ENCODE measurements around the gene RNF212. TPM values are rescaled to one million over a fixed set of nuclear protein-coding genes. Genes with fewer than 3 reads are reported as not detected.
A peak's percentile ranks its signal among the peaks of the same experiment; 100 is the strongest.

Gene RNF212
- total and polyA plus RNA-seq, 9 donors = 2.3 to 6.0 (median 4.2) TPM

GRCh38 chr4:1044469-1045192 is 68.7 kb downstream of the RNF212 start:
- DNase-seq = peak; percentile 31
- Histone ChIP-seq H3K36me3 (ENCODE audit: control insufficient read depth, insufficient read depth, low read length) (no peaks in the 10 kb centered on the region), H3K4me1 (ENCODE audit: control insufficient read depth, insufficient read depth, low read length) (peaks cover 66% of the 10 kb centered on the region), H3K27me3 (ENCODE audit: control insufficient read depth, insufficient read depth, low read length) (peaks cover 54% of the 10 kb centered on the region), H3K9me3 (replicated peaks; ENCODE audit: control insufficient read depth, low read depth, low read length) (no peaks in the 10 kb centered on the region), H3K4me3 (ENCODE audit: low read length) (no peak overlapping the region), H3K27ac (ENCODE audit: low read length) (no peak overlapping the region)
- WGBS (ENCODE audit: insufficient coverage) = 79% methylated on average over 12 of the region's 12 CpGs

DNA sequence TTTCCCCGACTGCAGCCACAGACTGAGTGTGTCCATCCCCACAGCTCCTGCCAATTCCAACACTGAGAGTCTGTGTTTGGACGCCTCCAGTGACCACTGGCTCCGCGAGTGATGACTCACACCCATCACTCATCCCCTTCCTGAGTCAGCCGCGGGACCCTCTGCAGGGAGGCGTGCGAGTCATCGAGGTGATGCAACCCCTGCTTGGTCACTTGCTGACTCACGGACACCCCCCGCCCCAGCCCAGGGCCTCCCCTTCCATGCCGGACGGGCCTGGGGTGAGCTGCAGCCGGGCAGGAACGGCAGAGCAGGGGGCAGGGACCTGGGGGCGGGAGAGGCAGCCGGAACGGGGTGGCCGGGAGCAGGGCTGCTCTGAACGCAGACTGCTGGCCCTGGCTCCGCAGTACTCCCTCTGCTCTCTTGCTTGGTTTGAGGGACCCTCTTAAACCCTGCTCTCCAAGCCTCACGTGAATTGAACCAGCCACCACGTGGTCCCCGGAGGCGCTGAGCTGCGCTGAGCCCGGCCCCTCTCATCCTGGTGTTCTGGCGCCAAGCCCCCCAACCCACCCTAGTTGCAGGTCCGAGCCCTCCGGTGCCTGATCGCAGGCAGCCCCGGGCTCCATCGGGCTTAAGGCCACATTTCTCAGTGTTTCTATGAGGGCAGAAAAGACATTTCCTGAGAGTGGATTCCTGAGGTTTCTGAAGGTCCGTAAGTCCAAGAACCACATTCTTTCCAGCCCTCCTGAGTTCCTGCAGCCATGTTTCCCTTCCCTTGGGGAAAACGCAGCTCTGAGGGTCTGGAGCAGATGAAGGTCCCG is 69.5 kb downstream of the RNF212 start:
- Histone ChIP-seq H3K27ac (ENCODE audit: low read length) (no peak overlapping the region), H3K4me3 (ENCODE audit: low read length) (no peak overlapping the region), H3K4me1 (ENCODE audit: control insufficient read depth, insufficient read depth, low read length) (peaks cover 74% of the 10 kb centered on the region), H3K27me3 (ENCODE audit: control insufficient read depth, insufficient read depth, low read length) (peaks cover 47% of the 10 kb centered on the region), H3K36me3 (ENCODE audit: control insufficient read depth, insufficient read depth, low read length) (no peaks in the 10 kb centered on the region), H3K9me3 (replicated peaks; ENCODE audit: control insufficient read depth, low read depth, low read length) (no peaks in the 10 kb centered on the region)
- peak; percentile 93 for DNase-seq
- 24% methylated on average over 26 of the region's 36 CpGs for WGBS (ENCODE audit: insufficient coverage)

DNA sequence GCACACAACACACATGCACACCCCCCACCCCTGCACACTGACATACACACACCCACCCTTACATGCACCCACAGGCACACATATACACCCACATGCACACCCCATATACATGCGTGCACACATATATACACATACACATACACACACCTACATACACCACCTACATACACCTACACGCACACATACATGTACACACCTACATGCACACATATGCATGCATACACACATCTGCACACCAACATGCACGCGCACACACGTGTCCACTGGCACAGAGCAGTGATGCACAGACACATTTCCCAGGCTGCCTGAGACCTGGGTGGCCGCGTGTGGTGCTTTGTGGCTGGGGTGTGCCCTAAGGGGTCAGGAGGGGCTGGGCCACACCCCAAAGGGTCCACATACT is 70.2 kb downstream of the RNF212 start:
- Histone ChIP-seq H3K9me3 (replicated peaks; ENCODE audit: control insufficient read depth, low read depth, low read length) (no peaks in the 10 kb centered on the region), H3K36me3 (ENCODE audit: control insufficient read depth, insufficient read depth, low read length) (no peaks in the 10 kb centered on the region), H3K4me1 (ENCODE audit: control insufficient read depth, insufficient read depth, low read length) (peaks cover 80% of the 10 kb centered on the region), H3K27me3 (ENCODE audit: control insufficient read depth, insufficient read depth, low read length) (peaks cover 40% of the 10 kb centered on the region), H3K27ac (ENCODE audit: low read length) (no peak overlapping the region), H3K4me3 (ENCODE audit: low read length) (no peak overlapping the region)
- WGBS (ENCODE audit: insufficient coverage) = 54% methylated on average over 7 of the region's 7 CpGs
- no peak for DNase-seq

- Histone ChIP-seq H3K4me3 (ENCODE audit: low read length) (no peak overlapping the region), H3K27ac (ENCODE audit: low read length) (no peak overlapping the region), H3K4me1 (ENCODE audit: control insufficient read depth, insufficient read depth, low read length) (peaks cover 80% of the 10 kb centered on the region), H3K9me3 (replicated peaks; ENCODE audit: control insufficient read depth, low read depth, low read length) (no peaks in the 10 kb centered on the region), H3K36me3 (ENCODE audit: control insufficient read depth, insufficient read depth, low read length) (no peaks in the 10 kb centered on the region), H3K27me3 (ENCODE audit: control insufficient read depth, insufficient read depth, low read length) (peaks cover 34% of the 10 kb centered on the region)
- no peak for DNase-seq
- WGBS (ENCODE audit: insufficient coverage) = 85% methylated on average over 2 of the region's 17 CpGs
Measured at GRCh38 chr4:1042352-1043055, 70.9 kb downstream of the RNF212 start.

DNA sequence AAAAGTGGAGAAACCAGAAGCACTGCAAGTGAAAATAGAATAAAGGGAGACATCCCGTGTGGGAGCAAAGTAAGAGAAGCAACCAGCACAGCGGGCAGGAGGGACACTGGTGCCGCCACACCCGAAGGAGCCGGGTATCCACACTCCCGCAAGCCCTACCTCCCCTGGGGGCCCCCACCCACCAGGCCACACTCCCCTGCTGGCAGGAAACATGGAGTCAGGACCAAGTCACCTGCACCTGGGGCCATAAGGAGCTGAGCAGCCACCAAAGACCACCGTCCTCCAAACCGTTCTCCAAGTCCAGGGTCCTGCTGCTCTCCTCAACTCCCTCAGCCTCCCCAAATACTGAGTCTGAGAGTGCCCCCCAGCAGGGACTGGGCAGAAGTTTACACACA is 71.4 kb downstream of the RNF212 start:
- peaks cover 80% of the 10 kb centered on the region for H3K4me1 ChIP-seq (ENCODE audit: control insufficient read depth, insufficient read depth, low read length)
- no peak for DNase-seq
- WGBS (ENCODE audit: insufficient coverage) = 34% methylated on average over 3 of the region's 8 CpGs
- H3K27me3 ChIP-seq (ENCODE audit: control insufficient read depth, insufficient read depth, low read length) = peaks cover 28% of the 10 kb centered on the region
- H3K36me3 ChIP-seq (ENCODE audit: control insufficient read depth, insufficient read depth, low read length) = no peaks in the 10 kb centered on the region
- no peaks in the 10 kb centered on the region for H3K9me3 ChIP-seq (replicated peaks; ENCODE audit: control insufficient read depth, low read depth, low read length)
- no peak overlapping the region for H3K4me3 ChIP-seq (ENCODE audit: low read length)
- H3K27ac ChIP-seq (ENCODE audit: low read length) = no peak overlapping the region

DNA sequence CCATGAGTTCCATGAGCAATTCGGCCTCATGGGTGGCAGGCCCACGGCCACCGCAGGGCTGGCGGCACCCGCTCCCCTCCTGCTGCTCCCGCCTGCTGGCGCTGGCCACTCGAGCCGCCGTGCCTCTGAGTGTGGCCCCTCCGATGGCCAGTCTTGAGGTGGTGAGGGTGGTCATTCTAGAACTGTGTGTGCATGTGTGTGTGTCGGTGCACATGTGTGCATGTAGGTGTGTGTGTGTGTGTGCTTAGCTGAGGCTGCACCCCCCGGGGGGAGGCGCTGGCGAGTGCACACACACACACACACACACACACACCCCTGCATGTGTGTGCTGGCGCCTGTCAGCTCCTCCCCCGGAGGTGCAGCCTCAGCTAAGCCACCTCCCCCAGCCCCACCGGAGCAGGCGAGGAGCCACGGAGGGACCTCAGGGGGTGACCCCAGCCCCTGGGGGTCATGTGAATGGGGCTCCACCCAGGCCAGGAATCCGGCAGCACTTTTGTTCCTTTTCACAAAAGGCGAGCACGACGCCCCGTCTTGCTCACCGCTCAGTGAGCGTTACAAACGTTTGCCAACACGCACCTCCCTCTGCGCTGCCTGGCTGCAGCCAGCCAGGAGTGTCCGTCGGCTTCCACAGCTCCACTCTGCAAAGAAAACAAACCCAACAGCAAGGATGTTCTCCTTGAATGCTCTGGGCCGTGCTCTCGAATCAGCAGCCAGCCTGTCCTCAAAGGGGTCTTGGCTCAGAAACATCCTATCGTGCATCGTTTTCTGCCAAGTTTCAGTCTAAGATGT is 72.0 kb downstream of the RNF212 start:
- peak; percentile 91 for DNase-seq
- 32% methylated on average over 31 of the region's 36 CpGs for WGBS (ENCODE audit: insufficient coverage)

GRCh38 chr4:1040344-1041146 is 72.8 kb downstream of the RNF212 start:
- no peaks in the 10 kb centered on the region for H3K9me3 ChIP-seq (replicated peaks; ENCODE audit: control insufficient read depth, low read depth, low read length)
- 71% methylated on average over 16 of the region's 21 CpGs for WGBS (ENCODE audit: insufficient coverage)
- DNase-seq = no peak
- no peaks in the 10 kb centered on the region for H3K36me3 ChIP-seq (ENCODE audit: control insufficient read depth, insufficient read depth, low read length)
- H3K4me1 ChIP-seq (ENCODE audit: control insufficient read depth, insufficient read depth, low read length) = peaks cover 89% of the 10 kb centered on the region
- no peak overlapping the region for H3K4me3 ChIP-seq (ENCODE audit: low read length)
- H3K27me3 ChIP-seq (ENCODE audit: control insufficient read depth, insufficient read depth, low read length) = peaks cover 24% of the 10 kb centered on the region
- no peak overlapping the region for H3K27ac ChIP-seq (ENCODE audit: low read length)

More for the DNA sequence above, 72.0 kb downstream of the RNF212 start:
- H3K27ac ChIP-seq (ENCODE audit: low read length) = peak overlapping the region; percentile 13
- no peaks in the 10 kb centered on the region for H3K36me3 ChIP-seq (ENCODE audit: control insufficient read depth, insufficient read depth, low read length)
- H3K4me3 ChIP-seq (ENCODE audit: low read length) = no peak overlapping the region
- no peaks in the 10 kb centered on the region for H3K9me3 ChIP-seq (replicated peaks; ENCODE audit: control insufficient read depth, low read depth, low read length)
- peaks cover 27% of the 10 kb centered on the region for H3K27me3 ChIP-seq (ENCODE audit: control insufficient read depth, insufficient read depth, low read length)
- H3K4me1 ChIP-seq (ENCODE audit: control insufficient read depth, insufficient read depth, low read length) = peaks cover 83% of the 10 kb centered on the region

DNA sequence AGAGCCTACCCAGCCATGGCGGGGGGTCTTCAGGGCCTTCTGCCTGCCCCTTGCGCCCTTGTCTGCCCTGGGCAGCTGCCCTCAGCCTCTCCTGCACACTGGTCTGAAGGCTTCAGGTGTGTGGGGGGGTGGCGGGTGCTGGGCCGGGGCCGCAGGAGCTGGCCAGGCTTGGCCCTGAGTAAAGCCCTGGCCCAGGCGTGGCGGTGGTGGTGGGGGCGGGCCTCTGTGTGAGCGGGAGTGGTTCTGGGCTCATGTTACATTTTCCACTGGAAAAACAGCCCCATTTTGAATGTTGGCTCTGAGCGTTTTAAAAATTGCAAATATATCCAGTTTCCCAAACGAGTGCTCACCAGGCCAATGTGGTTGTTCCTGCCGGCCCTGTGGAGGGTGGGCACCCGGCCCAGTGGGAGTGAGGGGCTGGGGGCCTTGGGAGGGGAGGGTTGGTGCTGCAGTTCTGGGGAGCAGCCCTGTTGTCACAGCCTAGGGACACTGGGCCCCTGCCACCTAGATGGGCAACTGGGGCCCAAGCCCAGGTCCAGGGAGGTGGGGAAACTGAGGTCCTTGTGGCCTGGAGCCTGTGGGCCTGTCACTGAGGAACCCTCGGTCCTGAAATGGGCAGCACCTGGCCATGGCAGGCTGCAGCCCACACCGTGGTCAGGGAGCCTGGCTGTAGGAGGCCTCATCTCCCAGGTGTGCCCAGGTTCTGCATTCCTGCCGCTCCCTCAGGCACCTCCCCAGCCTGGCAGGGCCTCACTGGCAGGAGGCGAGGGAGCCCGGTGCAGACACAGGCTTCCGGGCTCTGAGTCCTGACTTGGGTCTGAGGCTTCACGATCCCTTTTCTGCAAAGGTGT is 73.6 kb downstream of the RNF212 start:
- H3K4me3 ChIP-seq (ENCODE audit: low read length) = no peak overlapping the region
- H3K36me3 ChIP-seq (ENCODE audit: control insufficient read depth, insufficient read depth, low read length) = no peaks in the 10 kb centered on the region
- peaks cover 15% of the 10 kb centered on the region for H3K27me3 ChIP-seq (ENCODE audit: control insufficient read depth, insufficient read depth, low read length)
- peaks cover 89% of the 10 kb centered on the region for H3K4me1 ChIP-seq (ENCODE audit: control insufficient read depth, insufficient read depth, low read length)
- WGBS (ENCODE audit: insufficient coverage) = 47% methylated on average over 14 of the region's 20 CpGs
- DNase-seq = peak; percentile 89
- no peaks in the 10 kb centered on the region for H3K9me3 ChIP-seq (replicated peaks; ENCODE audit: control insufficient read depth, low read depth, low read length)
- peak overlapping the region; percentile 80 for H3K27ac ChIP-seq (ENCODE audit: low read length)
